OCI-LY3 (cell line): Measurements from ENCODE around the gene OTUD7B.

Source experiments
- CTCF ChIP-seq: fragments of 200-600, 300-600 bp; sonication (generic); IDR thresholded peaks from 2 replicates; pipeline ENCODE4 v1.5.1; 2014; ENCODE audit warnings: antibody characterized with exemption, low read length, low read depth
- EZH2phosphoT487 ChIP-seq: fragments of 200-600 bp; shearing (Covaris generic); IDR thresholded peaks from 2 replicates; pipeline ENCODE4 v1.6.1; 2018; ENCODE audit warnings: antibody characterized with exemption, mixed run types, low read depth

- no peak for TF ChIP-seq CTCF
- TF ChIP-seq EZH2phosphoT487: no peak
Measured at GRCh38 chr1:149966405-149966804, 44.1 kb downstream of the OTUD7B start.
